Aorta (tissue), 5 donors: Measurements from ENCODE around the gene CDH23. TPM values are rescaled to one million over a fixed set of nuclear protein-coding genes. Genes with fewer than 3 reads are reported as not detected.

ENCODE experiments used
- ATAC-seq: fragments of 200-7000 bp; cut with Tn5 transposase; one replicate; pipeline ENCODE4 v1.9.1; 2022; ENCODE audit warnings: moderate library complexity; ENCODE audit not compliant: low FRiP score
- DNase-seq, 2 donors: peaks; one replicate each; pipeline ENCODE4 v3.0.0-alpha.2; 2020
- H3K27ac ChIP-seq, 2 donors: one replicate each; pipeline ENCODE4 v1.5.1; 2013; ENCODE audit warnings: low read length in 2 of 2, mild to moderate bottlenecking in 2 of 2, moderate library complexity in 2 of 2, control low read depth in 1 of 2, inconsistent platforms in 1 of 2, low read depth in 1 of 2
- H3K27me3 ChIP-seq, 2 donors: one replicate each; pipeline ENCODE4 v1.6.1; 2013; ENCODE audit warnings: control low read depth in 1 of 2, low read length in 1 of 2, mild to moderate bottlenecking in 1 of 2, moderate library complexity in 1 of 2; ENCODE audit not compliant: insufficient read depth in 2 of 2, control insufficient read depth in 1 of 2
- H3K36me3 ChIP-seq, 2 donors: one replicate each; pipeline ENCODE4 v1.6.1; 2013; ENCODE audit warnings: control low read depth in 1 of 2, low read length in 1 of 2, mild to moderate bottlenecking in 1 of 2; ENCODE audit not compliant: insufficient read depth in 2 of 2, control insufficient read depth in 1 of 2
- H3K4me1 ChIP-seq, 2 donors: one replicate each; pipeline ENCODE4 v1.6.1; 2013; ENCODE audit warnings: low read length in 2 of 2, control low read depth in 1 of 2, mild to moderate bottlenecking in 1 of 2, moderate library complexity in 1 of 2; ENCODE audit not compliant: insufficient read depth in 2 of 2, control insufficient read depth in 1 of 2
- H3K4me3 ChIP-seq, 2 donors: one replicate each; pipeline ENCODE4 v1.5.1; 2013; ENCODE audit warnings: low read length in 2 of 2, control low read depth in 1 of 2, mild to moderate bottlenecking in 1 of 2
- H3K9me3 ChIP-seq: one replicate; pipeline ENCODE4 v1.6.1; 2013; ENCODE audit warnings: mild to moderate bottlenecking, low read length; ENCODE audit not compliant: control insufficient read depth
- WGBS, 2 donors: extraction: QIAGEN DNeasy Blood & Tissue Kit; methylation state at CpG; one replicate each; pipeline ENCODE4 v1.1.7; 2013; 5-methylcytosine and 5-hydroxymethylcytosine counted together
- intact Hi-C, 2 donors: fragments of 100-400 bp; cut with DNase I; formaldehyde crosslinking; loops; one replicate each; pipeline versions ENCODE4 v1.14.2 to v1.15.0; 2022
- polyA plus RNA-seq, 2 donors: library from polyadenylated mRNA; stranded (reverse); fragments of 200-250 nt; gene quantifications; one replicate each; pipeline ENCODE4 v1.2.3, GENCODE V29; 2013
- total RNA-seq, 2 donors: library from RNA; stranded (reverse); fragmentation: NEBNext Ultra II Directional; extraction: Animal tissue kit (Norgen Biotek cat#: 25700); gene quantifications; one replicate each; pipeline ENCODE4 v1.2.1, GENCODE V29; 2021
- donor health status: healthy with polysubstance abuse.
- donor health status: Bipolar disorder and iron deficiency.
- donor health status: DM: no; HTN: no; CAD: no.
- donor health status: DM: no; HTN: no; CAD: no.
- donor health status: DM: yes; HTN: yes; CAD: no.

Gene CDH23
- total and polyA plus RNA-seq, 4 donors: 0.50 to 16.6 (median 7.3) TPM

DNA sequence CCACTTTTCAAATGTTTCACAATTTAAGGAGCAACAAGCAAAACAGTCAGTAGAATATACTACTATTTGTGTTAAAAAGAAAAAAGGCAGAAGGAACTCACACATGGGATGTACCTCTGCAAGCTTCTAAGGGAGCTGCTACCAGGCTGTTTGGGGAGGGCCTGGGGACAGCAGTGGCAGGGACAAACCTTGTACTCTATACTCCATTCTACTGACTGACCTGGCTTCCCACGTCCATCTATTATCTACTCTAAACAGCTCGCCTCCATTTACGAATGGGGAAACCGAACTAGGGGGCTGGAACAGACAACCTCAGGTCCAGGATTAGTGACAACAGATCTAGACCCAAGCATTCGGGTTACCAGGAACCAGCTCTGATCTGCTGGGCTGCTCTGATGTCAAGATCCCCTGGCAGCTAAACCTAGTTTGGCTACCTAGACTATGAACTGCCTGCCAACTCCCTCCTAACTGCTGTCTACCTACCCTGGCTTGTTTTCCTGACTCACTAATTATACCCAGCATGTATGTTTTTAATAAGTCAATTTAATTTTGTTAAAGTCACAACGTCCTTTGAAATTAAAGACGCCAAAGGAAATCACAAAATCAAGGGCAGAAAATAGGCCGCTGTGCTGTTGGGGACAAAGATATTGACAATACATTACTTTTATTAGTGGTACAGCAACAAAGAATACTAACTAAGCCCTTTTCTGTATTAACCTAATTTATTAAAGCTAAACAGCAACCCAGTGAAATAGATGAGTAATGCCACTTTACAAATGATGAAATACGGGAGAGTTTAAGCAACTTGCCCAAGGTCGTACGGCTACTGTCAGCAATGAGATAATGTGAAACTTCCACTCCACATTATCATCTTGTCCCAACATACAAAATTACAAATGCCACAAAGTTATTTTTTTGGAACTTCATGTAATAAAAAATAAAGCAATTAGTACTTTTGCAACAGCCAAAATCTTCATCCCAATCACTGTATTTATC is 449.0 kb downstream of the CDH23 start:
- peaks cover 0 to 2% of the 10 kb centered on the region in 2 donors for H3K4me1 ChIP-seq
- no peaks in the 10 kb centered on the region for H3K27me3 ChIP-seq
- no peaks in the 10 kb centered on the region for H3K9me3 ChIP-seq
- peak in 1 of 2 donors; percentile 16 for DNase-seq
- H3K27ac ChIP-seq: no peak overlapping the region
- WGBS, 2 donors: 86 to 87% methylated on average over 11 of the region's 11 CpGs
- no peak overlapping the region for H3K4me3 ChIP-seq
- intact Hi-C loops: no loop called here
- no peaks in the 10 kb centered on the region for H3K36me3 ChIP-seq
- no peak for ATAC-seq

DNA sequence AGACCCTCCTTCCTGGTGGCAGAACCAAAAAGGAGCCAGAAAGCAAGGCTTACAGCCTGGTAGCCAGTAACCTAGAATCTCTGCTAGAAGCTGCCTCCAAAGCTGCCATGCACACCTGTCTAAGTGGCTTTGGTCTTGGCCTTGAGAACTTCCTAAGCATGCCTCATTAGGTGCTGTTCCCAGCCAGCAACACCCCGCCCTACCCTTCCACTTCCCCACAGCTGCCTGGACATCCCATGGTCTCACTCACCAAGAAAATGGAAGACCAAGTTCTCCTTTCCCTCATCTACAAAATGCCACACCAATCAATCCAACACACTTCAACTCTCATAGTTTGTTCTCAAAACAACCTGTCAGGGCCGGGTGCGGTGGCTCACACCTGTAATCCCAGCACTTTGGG is 450.1 kb downstream of the CDH23 start:
- Histone ChIP-seq H3K4me3 (no peak overlapping the region), H3K27me3 (no peaks in the 10 kb centered on the region), H3K36me3 (no peaks in the 10 kb centered on the region), H3K4me1 (peaks cover 0 to 2% of the 10 kb centered on the region in 2 donors), H3K27ac (no peak overlapping the region), H3K9me3 (no peaks in the 10 kb centered on the region)
- ATAC-seq: no peak
- 87 to 96% methylated on average over 3 of the region's 3 CpGs for WGBS, 2 donors
- intact Hi-C loops: no loop called here
- DNase-seq: peak; percentile 51 to 60

GRCh38 chr10:71847418-71847817 is 450.7 kb downstream of the CDH23 start:
- Histone ChIP-seq H3K9me3 (no peaks in the 10 kb centered on the region), H3K27me3 (no peaks in the 10 kb centered on the region), H3K4me3 (no peak overlapping the region), H3K36me3 (no peaks in the 10 kb centered on the region), H3K4me1 (peaks cover 0 to 2% of the 10 kb centered on the region in 2 donors), H3K27ac (no peak overlapping the region)
- DNase-seq (peak; percentile 15 to 19), ATAC-seq (no peak)
- intact Hi-C loops: no loop called here
- 95 to 96% methylated on average over 8 of the region's 8 CpGs for WGBS, 2 donors

DNA sequence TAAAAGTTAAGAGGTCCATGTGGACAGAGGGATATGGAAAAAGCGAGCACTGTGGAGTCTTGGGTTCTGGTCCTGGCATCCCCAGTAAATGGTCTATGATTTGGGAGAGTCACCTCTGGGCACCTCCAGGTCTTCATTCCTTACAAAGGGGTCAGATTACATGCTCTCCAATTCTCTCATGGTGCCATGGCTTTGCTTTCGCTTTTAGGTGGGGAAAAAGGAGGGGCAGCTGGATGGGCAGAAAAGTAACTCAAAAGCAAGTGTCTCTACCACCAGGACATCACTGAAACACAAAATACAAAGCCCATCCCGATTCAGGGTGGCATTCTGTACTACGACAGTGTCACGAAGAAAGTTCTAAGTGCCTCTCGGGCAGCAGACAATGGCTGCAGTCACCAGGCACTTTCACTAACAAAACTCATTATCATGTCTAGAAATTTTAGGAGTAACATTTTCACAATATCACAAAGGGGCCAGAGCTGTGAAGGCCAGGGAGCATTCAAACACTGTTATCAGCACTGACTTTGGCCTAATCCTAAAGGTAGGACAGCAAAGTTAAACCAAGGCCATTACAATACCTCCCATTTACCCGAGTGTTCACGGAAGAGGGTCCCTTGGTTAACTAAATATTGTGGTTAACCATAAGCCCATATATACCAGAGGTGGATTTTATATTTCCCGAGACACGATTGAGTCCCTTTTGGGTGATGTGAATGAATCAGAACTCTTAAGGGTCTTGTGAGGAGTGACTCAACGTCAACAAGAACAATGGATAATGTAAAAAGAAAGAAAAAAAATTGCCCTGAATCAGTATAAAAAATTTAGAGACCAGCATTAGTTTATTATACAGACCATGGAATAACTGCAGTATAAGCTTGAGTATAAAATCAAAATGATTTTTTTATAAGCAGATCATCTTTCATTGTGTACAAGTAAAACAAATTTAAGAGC is 451.9 kb downstream of the CDH23 start:
- H3K27me3 ChIP-seq: no peaks in the 10 kb centered on the region
- intact Hi-C loops: no loop called here
- WGBS, 2 donors: 86 to 88% methylated on average over 11 of the region's 11 CpGs
- H3K4me3 ChIP-seq: no peak overlapping the region
- DNase-seq (peak; percentile 13 to 14), ATAC-seq (no peak)
- H3K9me3 ChIP-seq: no peaks in the 10 kb centered on the region
- no peaks in the 10 kb centered on the region for H3K36me3 ChIP-seq
- H3K4me1 ChIP-seq: peaks cover 0 to 2% of the 10 kb centered on the region in 2 donors
- H3K27ac ChIP-seq: no peak overlapping the region

DNA sequence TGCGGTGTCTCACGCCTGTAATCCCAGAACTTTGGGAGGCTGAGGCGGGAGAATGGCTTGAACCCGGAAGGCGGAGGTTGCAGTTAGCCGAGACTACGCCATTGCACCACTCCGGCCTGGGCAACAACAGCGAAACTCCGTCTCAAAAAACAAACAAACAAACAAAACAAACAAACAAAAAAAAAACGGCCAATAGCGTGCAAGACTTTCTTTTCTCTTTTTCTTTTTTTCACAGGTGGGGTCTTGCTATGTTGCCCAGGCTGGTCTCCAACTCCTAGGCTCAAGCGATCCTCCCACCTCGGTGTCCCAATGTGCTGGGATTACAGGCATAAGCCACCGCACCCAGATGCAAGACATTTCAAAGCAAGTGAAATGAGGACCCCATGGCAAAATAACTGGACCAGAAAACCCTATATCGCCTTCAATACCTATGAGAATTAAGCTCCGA is 452.8 kb downstream of the CDH23 start:
- H3K36me3 ChIP-seq: no peaks in the 10 kb centered on the region
- intact Hi-C loops: no loop called here
- H3K4me1 ChIP-seq: peaks cover 0 to 2% of the 10 kb centered on the region in 2 donors
- DNase-seq (peak; percentile 41 to 43), ATAC-seq (no peak)
- no peak overlapping the region for H3K27ac ChIP-seq
- H3K27me3 ChIP-seq: no peaks in the 10 kb centered on the region
- no peaks in the 10 kb centered on the region for H3K9me3 ChIP-seq
- H3K4me3 ChIP-seq: no peak overlapping the region
- 89 to 90% methylated on average over 17 of the region's 17 CpGs for WGBS, 2 donors

DNA sequence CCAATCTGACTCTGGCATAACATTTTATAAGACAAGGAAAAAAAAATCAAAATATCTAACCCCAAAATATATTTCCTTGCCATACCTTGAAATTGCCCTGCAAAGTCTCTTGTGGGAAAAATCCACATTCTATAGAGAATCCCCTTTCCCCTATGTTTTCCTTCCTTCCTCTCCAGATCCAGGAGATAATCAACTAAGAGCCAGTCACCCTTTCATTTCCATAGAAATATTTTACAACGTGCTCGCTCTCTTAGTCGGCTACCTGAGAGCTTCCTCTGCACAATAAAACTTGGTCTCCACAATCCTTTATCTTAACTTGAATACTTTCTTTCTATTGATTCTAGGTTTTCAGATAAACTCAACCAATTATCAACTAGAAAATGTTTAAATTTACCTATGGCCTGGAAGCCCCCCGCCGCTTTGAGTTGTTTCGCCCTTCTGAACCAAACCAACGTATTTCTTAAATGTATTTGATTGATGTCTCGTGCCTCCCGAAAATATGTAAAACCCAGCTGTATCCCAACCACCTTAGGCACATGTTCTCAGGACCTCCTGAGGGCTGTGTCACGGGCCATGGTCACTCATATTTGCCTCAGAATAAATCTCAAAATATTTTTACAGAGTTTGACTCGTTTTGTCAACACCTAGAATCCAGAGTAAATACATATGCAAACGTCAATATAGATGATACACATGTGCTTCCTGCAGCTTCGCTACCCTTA is 453.5 kb downstream of the CDH23 start:
- 5 to 6% methylated on average over 13 of the region's 13 CpGs for WGBS, 2 donors
- H3K27me3 ChIP-seq: no peaks in the 10 kb centered on the region
- ATAC-seq: no peak
- intact Hi-C loops: no loop called here
- H3K4me1 ChIP-seq: peaks cover 0 to 2% of the 10 kb centered on the region in 2 donors
- H3K4me3 ChIP-seq: peak overlapping the region; percentile 58 to 80
- peak in 1 of 2 donors; percentile 35 for DNase-seq
- no peak overlapping the region for H3K27ac ChIP-seq
- no peaks in the 10 kb centered on the region for H3K9me3 ChIP-seq
- no peaks in the 10 kb centered on the region for H3K36me3 ChIP-seq

DNA sequence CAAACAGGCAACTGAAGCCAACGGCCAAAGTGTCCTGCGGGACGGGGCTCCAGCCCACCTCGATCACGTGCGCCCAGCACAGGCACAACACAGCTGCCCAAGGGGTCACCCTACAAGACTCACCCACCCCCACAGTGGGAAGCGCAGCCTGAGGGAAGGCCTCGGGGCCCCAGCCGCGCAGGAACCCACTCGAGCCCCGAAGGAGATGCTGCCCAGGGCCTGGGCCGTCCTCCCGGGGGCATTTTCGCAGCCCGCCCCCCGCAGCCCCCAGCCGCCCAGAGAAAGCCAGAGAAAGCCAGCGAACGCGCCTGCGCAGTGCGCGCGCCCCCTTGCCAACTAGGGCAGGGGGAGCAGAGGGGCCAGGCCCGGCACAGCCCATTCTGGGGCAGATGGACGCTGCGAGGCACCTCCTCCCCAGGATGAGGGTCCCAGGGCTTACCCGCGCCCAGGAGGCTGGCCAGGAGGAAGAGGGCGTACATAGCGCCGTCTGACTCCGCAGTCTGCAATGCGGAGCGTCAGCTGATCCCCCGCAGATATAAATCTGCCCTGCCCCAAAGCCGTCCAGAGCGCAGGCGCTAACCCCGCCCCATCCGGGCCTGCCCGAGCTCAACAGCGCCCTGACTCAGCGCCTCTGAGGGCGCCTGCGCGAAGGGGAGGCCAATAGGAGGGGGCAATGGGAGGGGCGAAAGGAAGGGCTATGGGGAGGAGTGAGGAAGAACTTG is 454.2 kb downstream of the CDH23 start, which contains the start of gene PSAP:
Gene PSAP, minus strand, starts transcription at position 509 of the 722 bp plus-strand sequence. Its CDS starts 30 bp downstream, at position 479.
- DNase-seq (peak; percentile 99 to 100), ATAC-seq (peak; percentile 99)
- WGBS, 2 donors: 0% methylated on average over 48 to 49 of the region's 49 CpGs
- H3K27ac ChIP-seq: peak within 1 kb of the TSS in 1 of 2 donors; percentile 96
- no peaks in the 10 kb centered on the region for H3K36me3 ChIP-seq
- peaks cover 0 to 2% of the 10 kb centered on the region in 2 donors for H3K4me1 ChIP-seq
- H3K9me3 ChIP-seq: no peaks in the 10 kb centered on the region
- peak within 1 kb of the TSS; percentile 58 to 80 for H3K4me3 ChIP-seq
- no peaks in the 10 kb centered on the region for H3K27me3 ChIP-seq
- intact Hi-C loops: no loop called here
